Measurements from ENCODE around the gene TEDC2. TPM values are rescaled to one million over a fixed set of nuclear protein-coding genes. Genes with fewer than 3 reads are reported as not detected.
"Not testable (repeated sequence)": the region's sequence is repeated elsewhere in the genome, so short reads cannot be mapped to it uniquely, and the experiment has no call there.

The TEDC2 gene
- total and polyA plus RNA-seq, 2 experiments from 2014 or later, result 27.3 to 34.4 TPM

DNA sequence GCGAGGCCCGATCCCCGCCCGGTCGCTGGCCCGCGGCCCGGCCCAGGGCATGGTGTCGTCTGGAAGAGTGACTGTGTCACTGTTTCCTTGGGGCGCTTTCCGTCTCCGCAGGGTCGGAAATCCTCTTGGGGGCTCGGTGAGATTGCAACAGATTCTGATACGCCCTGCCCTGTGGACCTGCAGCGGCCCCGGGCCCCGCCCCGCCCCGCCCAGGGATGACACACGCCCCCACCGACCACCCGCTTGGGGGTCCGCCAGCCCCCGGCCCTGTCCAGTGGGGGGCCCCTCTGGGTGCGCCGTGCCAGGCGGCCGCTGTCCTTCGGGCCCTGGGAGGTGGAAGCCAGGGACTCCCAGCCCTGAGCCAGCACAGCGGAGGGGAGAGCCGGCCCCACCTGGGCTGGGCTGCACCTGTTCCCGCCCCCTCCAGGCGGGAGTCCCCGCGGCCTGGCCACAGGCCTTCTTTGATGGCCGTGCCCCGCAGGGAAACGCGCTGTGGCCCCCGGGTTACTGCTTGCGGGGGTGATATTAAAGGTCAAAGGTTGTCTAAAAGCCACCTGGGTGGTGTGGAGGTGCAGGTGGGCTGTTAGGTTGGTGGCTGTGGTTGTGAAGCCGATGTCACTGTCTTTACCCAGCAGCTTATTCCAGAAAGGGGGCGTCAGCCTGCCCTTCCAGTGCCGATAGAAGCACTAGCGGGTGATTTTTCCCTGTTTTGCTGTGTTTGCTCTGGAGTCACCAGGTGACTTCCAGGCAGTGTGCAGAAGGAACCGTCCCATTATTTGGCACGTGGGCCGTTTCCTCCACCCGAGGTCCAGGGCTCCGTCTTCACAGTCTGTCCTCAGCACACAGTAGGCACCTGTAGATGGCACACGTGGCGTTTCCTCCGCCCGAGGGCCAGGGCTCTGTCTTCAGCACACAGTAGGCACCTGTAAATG, 15.8 kb downstream of the TEDC2 start:
- no peak overlapping the region for H3K27ac ChIP-seq
- TF ChIP-seq, protein P1, sequence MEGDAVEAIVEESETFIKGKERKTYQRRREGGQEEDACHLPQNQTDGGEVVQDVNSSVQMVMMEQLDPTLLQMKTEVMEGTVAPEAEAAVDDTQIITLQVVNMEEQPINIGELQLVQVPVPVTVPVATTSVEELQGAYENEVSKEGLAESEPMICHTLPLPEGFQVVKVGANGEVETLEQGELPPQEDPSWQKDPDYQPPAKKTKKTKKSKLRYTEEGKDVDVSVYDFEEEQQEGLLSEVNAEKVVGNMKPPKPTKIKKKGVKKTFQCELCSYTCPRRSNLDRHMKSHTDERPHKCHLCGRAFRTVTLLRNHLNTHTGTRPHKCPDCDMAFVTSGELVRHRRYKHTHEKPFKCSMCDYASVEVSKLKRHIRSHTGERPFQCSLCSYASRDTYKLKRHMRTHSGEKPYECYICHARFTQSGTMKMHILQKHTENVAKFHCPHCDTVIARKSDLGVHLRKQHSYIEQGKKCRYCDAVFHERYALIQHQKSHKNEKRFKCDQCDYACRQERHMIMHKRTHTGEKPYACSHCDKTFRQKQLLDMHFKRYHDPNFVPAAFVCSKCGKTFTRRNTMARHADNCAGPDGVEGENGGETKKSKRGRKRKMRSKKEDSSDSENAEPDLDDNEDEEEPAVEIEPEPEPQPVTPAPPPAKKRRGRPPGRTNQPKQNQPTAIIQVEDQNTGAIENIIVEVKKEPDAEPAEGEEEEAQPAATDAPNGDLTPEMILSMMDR (IDR thresholded peaks at IDR 0.05; ENCODE audit: low read depth, low read length), result no peak
- H3K4me1 ChIP-seq (ENCODE audit: low read depth), result peaks cover 18% of the 10 kb centered on the region
- no peaks in the 10 kb centered on the region for H3K36me3 ChIP-seq
- DNase-seq (ENCODE audit: low read depth in 1 of 2, low spot score in 1 of 2), result peak in 1 of 2 donors; percentile 34
- H3K27me3 ChIP-seq, result peaks cover 15% of the 10 kb centered on the region
- peak overlapping the region; percentile 99 for H3K4me3 ChIP-seq
- H3K9me3 ChIP-seq (ENCODE audit: low read depth), result no peaks in the 10 kb centered on the region

DNA sequence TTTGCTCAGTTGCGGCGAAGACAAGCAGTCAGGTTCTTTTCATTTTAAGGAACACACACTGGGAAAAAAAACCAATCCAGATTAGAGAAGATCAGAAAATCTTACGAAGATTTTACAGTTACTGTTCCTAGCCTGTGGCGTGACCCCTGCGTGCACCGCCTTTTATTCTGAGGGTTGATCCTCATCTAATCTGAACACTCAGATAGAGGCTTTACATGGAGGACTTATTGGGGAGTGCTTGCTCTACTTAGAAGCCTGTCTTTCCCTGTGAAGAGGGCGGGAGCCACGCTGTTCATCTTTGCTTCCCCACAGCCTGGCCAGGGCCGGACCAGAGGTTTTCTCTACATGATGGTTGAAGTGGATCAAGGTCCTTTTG, 16.4 kb downstream of the TEDC2 start:
- no peak overlapping the region for H3K4me3 ChIP-seq
- peaks cover 14% of the 10 kb centered on the region for H3K4me1 ChIP-seq (ENCODE audit: low read depth)
- peaks cover 15% of the 10 kb centered on the region for H3K27me3 ChIP-seq
- no peaks in the 10 kb centered on the region for H3K9me3 ChIP-seq (ENCODE audit: low read depth)
- H3K36me3 ChIP-seq, result no peaks in the 10 kb centered on the region
- TF ChIP-seq, protein P1 (IDR thresholded peaks at IDR 0.05; ENCODE audit: low read depth, low read length), result no peak
- DNase-seq (ENCODE audit: low read depth in 1 of 2, low spot score in 1 of 2), result no peak
- no peak overlapping the region for H3K27ac ChIP-seq

DNA sequence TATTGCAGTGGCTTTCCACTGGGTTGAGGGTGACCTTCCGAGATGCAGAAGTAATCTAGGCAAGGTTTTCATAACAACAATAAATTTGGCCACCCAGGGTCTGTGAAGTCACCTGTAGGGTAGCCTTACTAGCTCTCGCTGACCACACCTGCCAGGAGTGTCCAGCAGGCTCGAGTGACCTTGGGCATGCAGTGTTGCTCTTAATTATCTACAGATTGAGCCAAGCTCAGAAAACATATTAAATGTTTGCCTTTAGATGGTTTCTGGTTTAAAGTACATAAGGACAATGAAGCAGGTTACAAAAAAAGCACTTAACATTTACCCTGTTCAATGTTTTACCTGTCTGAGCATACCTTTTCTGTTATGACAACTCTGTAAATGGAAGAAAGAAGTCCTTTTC, 16.8 kb downstream of the TEDC2 start:
- Histone ChIP-seq H3K4me1 (ENCODE audit: low read depth) (peaks cover 11% of the 10 kb centered on the region), H3K36me3 (no peaks in the 10 kb centered on the region), H3K27me3 (peaks cover 15% of the 10 kb centered on the region), H3K9me3 (ENCODE audit: low read depth) (no peaks in the 10 kb centered on the region), H3K4me3 (no peak overlapping the region), H3K27ac (no peak overlapping the region)
- TF ChIP-seq, protein P1 (IDR thresholded peaks at IDR 0.05; ENCODE audit: low read depth, low read length), result no peak
- DNase-seq (ENCODE audit: low read depth in 1 of 2, low spot score in 1 of 2), result no peak

DNA sequence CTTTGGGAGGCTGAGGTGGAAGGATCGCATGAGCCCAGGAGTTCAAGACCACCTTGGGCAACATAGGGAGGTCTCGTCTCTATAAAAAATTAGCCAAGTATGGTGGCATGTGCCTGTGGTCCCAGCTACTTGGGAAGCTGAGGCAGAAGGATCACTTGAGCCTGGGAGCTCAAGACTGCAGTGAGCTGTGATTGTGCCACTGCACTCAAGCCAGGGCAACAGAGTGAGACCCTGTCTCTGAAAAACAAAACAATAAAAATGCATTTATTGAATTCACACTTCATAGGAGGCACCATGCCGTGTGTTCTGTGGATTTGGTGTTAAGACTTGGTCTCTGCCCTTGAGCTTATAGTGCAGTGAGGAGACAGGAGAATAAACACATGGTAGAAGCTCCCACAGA, 17.4 kb downstream of the TEDC2 start:
- no peaks in the 10 kb centered on the region for H3K9me3 ChIP-seq (ENCODE audit: low read depth)
- TF ChIP-seq, protein P1 (IDR thresholded peaks at IDR 0.05; ENCODE audit: low read depth, low read length), result no peak
- no peak overlapping the region for H3K27ac ChIP-seq
- no peaks in the 10 kb centered on the region for H3K36me3 ChIP-seq
- DNase-seq (ENCODE audit: low read depth in 1 of 2, low spot score in 1 of 2), result no peak
- H3K27me3 ChIP-seq, result peaks cover 15% of the 10 kb centered on the region
- peaks cover 7% of the 10 kb centered on the region for H3K4me1 ChIP-seq (ENCODE audit: low read depth)
- H3K4me3 ChIP-seq, result no peak overlapping the region

DNA sequence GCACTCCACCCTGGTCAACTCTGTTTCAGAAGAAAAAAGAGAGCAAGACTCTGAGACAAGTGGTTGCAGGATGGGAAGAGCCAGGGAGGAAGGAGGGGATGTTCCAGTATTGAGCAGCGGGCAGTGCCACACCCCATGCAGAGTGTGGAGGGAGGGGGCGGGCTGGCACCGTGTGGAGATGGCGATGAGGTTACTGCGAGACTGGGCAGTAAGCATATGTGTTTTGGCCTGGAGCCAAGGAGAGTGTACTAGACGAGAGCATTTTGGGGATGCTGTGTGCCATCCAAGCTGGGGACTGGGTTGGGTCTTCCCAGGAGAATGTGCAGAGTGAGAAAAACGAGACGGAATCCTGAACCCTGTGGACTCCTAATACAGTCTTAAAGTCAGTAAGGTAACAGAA, 18.4 kb downstream of the TEDC2 start:
- Histone ChIP-seq H3K4me1 (ENCODE audit: low read depth) (peaks cover 7% of the 10 kb centered on the region), H3K36me3 (no peaks in the 10 kb centered on the region), H3K27me3 (peaks cover 15% of the 10 kb centered on the region), H3K4me3 (no peak overlapping the region), H3K27ac (no peak overlapping the region), H3K9me3 (ENCODE audit: low read depth) (no peaks in the 10 kb centered on the region)
- TF ChIP-seq, protein P1 (IDR thresholded peaks at IDR 0.05; ENCODE audit: low read depth, low read length), result no peak
- DNase-seq (ENCODE audit: low read depth in 1 of 2, low spot score in 1 of 2), result no peak

DNA sequence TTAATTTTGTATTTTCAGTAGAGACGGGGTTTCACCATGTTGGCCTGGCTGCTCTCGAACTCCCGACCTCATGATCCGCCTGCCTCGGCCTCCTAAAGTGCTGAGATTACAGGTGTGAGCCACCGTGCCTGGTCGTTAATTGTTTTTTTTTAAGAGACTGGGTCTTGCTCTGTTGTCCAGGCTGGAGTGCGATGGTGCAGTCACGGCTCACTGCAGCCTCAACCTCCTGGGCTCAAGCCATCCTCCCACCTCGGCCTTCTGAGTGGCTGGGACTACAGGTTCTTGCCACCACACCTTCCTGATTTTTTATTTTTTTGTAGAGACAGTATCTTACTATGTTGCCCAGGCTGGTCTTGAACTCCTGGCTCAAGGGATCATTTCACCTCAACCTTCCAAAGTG, 20.1 kb downstream of the TEDC2 start:
- not testable (repeated sequence) for H3K27ac ChIP-seq; H3K36me3 ChIP-seq; H3K9me3 ChIP-seq (ENCODE audit: low read depth); DNase-seq (ENCODE audit: low read depth in 1 of 2, low spot score in 1 of 2); H3K4me1 ChIP-seq (ENCODE audit: low read depth); H3K4me3 ChIP-seq
- H3K27me3 ChIP-seq, result peaks cover 15% of the 10 kb centered on the region

Measured in cardiac muscle cell (in vitro differentiated cells and primary cell).